ENCODE data around the gene SEPTIN11. TPM values are rescaled to one million over a fixed set of nuclear protein-coding genes. Genes with fewer than 3 reads are reported as not detected.
A peak's percentile ranks its signal among the peaks of the same experiment; 100 is the strongest.

Gene SEPTIN11
- polyA plus RNA-seq, 1 experiment = 346 TPM

- DNase-seq (ENCODE audit: low read depth) = peak; percentile 90
- no peak for TF ChIP-seq CTCF (IDR thresholded peaks at IDR 0.05; ENCODE audit: insufficient read depth, low read depth, low read length)
- no peak overlapping the region for H3K4me3 ChIP-seq (ENCODE audit: low read depth, low read length)
- H3K27me3 ChIP-seq (ENCODE audit: control insufficient read depth, insufficient read depth, low read length) = no peaks in the 10 kb centered on the region
- ChIA-PET CTCF (interaction anchor here (1.0 kb wide), 2 partner anchors 12 to 66 kb away, joined by 3 read pairs; no protein-coding TSS in a partner anchor), POLR2A (interaction anchor here (0.7 kb wide), 1 partner anchor 39 kb away, joined by 4 read pairs; no protein-coding TSS in a partner anchor)
- H3K36me3 ChIP-seq (ENCODE audit: control insufficient read depth, insufficient read depth, low read length) = peaks cover 3% of the 10 kb centered on the region
These were observed 40.9 kb downstream of the SEPTIN11 start for GRCh38 chr4:76990288-76991080.

GRCh38 chr4:76991161-76991660 is 41.7 kb downstream of the SEPTIN11 start:
- TF ChIP-seq CTCF (IDR thresholded peaks at IDR 0.05; ENCODE audit: insufficient read depth, low read depth, low read length) = no peak
- ChIA-PET CTCF (interaction anchor here (1.0 to 1.6 kb wide), 4 partner anchors 13 to 798 kb away, joined by 3 read pairs; no protein-coding TSS in a partner anchor), POLR2A (interaction anchor here (0.6 to 0.7 kb wide), 2 partner anchors 39 to 487 kb away, joined by 3 to 4 read pairs; no protein-coding TSS in a partner anchor)
- DNase-seq (ENCODE audit: low read depth) = no peak
- Histone ChIP-seq H3K27me3 (ENCODE audit: control insufficient read depth, insufficient read depth, low read length) (no peaks in the 10 kb centered on the region), H3K4me3 (ENCODE audit: low read depth, low read length) (no peak overlapping the region), H3K36me3 (ENCODE audit: control insufficient read depth, insufficient read depth, low read length) (peaks cover 6% of the 10 kb centered on the region)

- no peaks in the 10 kb centered on the region for H3K27me3 ChIP-seq (ENCODE audit: control insufficient read depth, insufficient read depth, low read length)
- ChIA-PET POLR2A (interaction anchor here (0.6 kb wide), 1 partner anchor 295 kb away, joined by 3 read pairs; no protein-coding TSS in a partner anchor), CTCF (interaction anchor here (1.2 kb wide), 1 partner anchor 14 kb away, joined by 3 read pairs; no protein-coding TSS in a partner anchor)
- no peak for DNase-seq (ENCODE audit: low read depth)
- peaks cover 24% of the 10 kb centered on the region for H3K36me3 ChIP-seq (ENCODE audit: control insufficient read depth, insufficient read depth, low read length)
- TF ChIP-seq CTCF (IDR thresholded peaks at IDR 0.05; ENCODE audit: insufficient read depth, low read depth, low read length) = no peak
- no peak overlapping the region for H3K4me3 ChIP-seq (ENCODE audit: low read depth, low read length)
These were observed 44.5 kb downstream of the SEPTIN11 start for GRCh38 chr4:76993787-76994641.

GRCh38 chr4:76995776-76996175 is 46.2 kb downstream of the SEPTIN11 start:
- Histone ChIP-seq H3K36me3 (ENCODE audit: control insufficient read depth, insufficient read depth, low read length) (peaks cover 26% of the 10 kb centered on the region), H3K4me3 (ENCODE audit: low read depth, low read length) (no peak overlapping the region), H3K27me3 (ENCODE audit: control insufficient read depth, insufficient read depth, low read length) (no peaks in the 10 kb centered on the region)
- POLR2A ChIA-PET = no interaction called here
- TF ChIP-seq CTCF (IDR thresholded peaks at IDR 0.05; ENCODE audit: insufficient read depth, low read depth, low read length) = no peak
- CTCF ChIA-PET = interaction anchor here (0.6 to 1.1 kb wide), 3 partner anchors 9 to 209 kb away, joined by 3 read pairs; no protein-coding TSS in a partner anchor
- no peak for DNase-seq (ENCODE audit: low read depth)
